ENCODE results near the gene MAPKAP1.

- TF ChIP-seq CTCF (optimal IDR thresholded peaks at IDR 0.05 in 1 of 3, IDR thresholded peaks at IDR 0.05 in 1 of 3, conservative IDR thresholded peaks at IDR 0.05 in 1 of 3; ENCODE audit: extremely low read depth in 1 of 3, insufficient read depth in 2 of 3, low read length in 3 of 3) (no peak), EZH2 (IDR thresholded peaks at IDR 0.05; ENCODE audit: low read length) (no peak)
These were observed 53.7 kb downstream of the MAPKAP1 start for GRCh38 chr9:125653325-125653724.

Data from keratinocyte (primary cell).